HG02798 (cell line): ENCODE results near the gene POP7.
"Not testable (repeated sequence)": the region's sequence is repeated elsewhere in the genome, so short reads cannot be mapped to it uniquely, and the experiment has no call there.

Experiments
- ATAC-seq: cut with Tn5 transposase; IDR thresholded peaks from one replicate; pipeline ENCODE4 v1.9.1; 2021; ENCODE audit warnings: mild to moderate bottlenecking; ENCODE audit not compliant: unreplicated experiment, poor library complexity

The POP7 gene

DNA sequence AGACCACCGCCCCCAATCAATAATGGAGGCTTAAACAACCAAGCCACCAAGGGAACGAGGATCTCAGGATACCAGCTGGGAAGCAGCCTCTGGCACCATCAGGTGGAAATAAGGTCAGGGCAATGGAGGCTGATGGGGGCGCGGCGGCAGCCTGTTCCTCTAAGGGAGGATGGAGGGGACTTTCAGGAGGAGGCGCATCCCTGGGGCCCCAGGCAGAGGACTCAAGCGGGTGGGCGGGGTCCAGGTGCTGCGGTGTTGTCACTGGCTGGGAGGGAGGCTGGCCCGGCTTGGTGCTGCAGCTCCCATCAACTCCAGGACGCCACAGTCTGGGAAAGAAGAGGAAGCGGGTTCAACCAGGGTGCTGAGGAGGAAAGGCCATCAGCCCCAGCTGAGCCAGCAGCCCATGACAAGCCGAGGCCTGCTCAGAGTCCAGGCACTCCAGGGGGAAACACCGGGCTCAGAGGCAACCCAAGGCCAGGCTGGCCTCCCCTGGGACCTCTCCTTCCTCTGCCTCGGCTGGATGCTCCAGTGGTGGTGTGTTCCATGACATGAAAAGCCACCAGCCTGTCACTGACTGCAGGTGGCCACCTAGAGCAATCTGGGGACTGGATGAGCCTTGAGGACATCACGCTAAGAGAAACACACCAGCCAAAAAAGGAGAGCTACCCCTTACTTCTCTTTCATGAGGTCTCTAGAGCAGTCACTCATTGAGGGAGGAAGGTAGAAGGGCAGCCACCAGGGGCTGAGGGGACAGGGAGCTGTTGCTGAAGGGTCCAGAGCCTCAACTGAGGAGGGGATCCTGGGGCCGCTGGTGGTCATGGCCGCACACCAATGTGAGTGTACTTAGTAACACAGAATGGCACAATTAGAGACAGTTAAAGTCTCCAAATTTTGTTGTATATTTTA lies 16.4 kb upstream of the POP7 start:
- ATAC-seq, result no peak

DNA sequence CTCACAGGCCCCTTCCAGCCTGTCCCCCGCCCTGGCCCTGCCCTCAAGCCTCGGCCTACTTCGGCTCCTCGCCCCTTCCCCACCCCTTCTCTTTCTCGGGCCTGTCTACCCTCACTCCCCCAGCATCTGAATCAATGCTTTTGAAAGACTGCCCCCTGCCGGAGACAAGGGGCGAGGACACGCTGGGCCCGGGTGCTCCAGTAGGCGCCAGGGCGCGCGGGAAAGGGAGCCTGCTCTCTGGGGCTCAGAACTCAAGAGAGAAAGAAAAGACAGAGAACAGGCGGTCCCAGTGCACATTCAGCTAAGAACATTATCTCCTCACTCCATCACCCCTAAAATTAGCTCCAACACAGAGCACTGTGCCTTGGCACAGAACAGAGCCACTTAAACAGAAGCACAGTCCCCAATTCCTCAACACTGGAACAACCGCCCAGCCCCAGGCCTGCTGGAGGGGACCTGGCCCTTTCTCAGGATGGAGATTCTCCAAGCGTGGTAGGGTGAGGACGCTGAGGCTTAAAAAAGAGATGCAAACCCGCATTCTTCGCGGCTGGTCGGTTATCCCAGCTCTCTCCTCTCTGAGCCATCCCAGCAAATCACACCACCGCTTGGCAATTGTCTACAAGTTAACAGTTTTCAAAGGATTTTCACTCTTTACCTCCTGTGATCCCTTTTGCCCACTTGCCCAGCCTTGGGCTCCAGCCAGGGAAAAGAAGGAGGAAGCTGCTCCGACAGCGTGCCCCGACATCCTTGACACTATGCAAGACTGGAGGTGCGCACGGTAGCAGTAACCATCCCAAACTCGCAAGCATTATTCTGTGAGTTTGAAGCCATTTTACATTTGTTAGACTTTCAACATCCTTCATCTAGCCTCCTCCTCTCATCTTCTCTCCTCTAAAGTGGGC lies 14.0 kb upstream of the POP7 start:
- ATAC-seq, result peak; percentile 46

DNA sequence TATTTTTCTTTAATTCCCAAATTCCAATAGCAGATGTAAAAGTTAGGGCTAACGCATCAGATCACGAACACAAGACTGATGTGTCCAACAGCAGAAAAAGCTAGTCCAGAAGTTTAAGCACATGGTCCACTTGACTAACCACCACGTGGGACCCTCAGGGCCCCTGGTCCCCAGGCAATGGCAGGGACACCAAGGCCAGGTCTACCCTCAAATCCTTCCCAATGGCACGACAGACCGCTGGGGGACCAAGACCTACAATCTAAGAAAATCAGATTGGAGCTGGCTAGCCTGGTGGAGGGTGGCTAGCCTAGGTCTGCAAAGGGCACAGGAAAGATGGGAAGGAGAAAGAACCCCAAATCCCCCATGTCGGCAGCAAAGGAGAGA lies 13.4 kb upstream of the POP7 start:
- ATAC-seq, result no peak

DNA sequence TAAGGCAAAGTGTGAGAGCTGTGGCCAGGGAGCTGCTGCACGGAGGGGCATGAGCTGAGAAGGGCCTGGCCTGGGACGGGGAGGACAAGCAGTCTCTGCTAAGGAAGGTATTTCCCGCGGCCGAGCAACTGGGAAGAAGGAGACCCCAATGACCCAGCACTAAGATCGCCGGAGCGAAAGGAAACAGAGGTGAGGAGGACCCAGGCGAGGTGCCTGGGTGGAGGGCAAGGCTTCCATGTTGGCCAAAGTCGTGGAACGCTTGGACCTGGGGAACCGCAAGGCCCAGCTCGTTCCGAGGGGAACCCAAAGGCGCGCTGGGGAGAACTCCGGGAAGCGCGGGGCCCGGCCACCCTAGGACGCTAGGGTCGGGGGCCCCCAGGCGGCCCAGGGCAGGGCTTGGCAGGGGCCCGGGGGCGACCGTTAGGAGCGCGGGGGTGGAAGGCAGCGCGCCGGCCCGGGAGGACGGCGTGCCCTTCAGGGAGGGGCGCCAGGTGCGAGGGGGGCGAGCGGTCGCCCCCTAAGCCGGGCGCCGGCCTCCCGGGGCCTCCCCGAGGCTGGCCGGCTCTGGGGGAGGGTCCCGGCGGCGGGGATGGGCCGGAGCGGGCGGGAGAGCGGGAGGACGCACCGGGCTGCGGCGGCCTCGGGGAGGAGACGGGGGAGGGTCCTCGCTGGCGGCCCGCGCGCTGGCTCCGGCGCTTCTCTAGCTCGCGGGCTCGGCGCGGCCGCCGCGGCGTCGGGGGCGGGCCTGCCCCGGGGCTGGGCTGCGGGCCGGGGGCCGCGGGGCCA lies 12.4 kb upstream of the POP7 start:
- peak; percentile 21 for ATAC-seq

DNA sequence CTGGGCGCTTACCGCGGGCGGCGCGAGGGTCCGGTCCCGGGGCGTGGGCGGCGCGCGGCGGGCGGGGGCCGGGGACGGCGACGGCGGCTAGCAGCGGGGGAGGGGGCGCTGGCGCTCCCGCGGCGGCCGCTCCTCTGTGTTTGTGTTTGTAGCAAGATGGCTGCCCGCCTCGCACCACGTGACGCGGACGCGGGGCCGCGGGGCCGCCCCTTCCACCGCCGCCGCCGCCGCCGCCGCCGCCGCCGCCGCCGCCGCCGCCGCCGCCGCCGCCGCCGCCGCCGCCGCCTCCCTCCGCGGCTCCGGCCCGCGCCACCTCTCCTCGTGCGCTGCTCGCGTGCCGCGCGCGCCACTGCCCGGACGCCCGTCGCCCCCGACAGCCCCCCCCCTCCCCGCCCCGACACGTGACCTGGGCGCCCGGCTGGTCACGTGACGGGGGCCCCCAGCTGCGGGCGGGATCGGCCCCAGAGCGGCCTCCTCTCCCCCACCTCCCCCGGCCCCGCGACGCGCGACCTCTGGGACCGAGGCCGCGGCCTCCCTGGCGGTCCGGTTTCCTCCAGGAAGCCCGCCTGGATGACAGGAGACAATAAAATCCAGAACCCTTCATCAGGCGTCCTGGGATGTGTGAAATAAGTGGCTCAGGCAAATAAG lies 11.7 kb upstream of the POP7 start, which contains the start of gene GIGYF1:
Gene GIGYF1 (minus strand): TSS at position 153 of the 648 bp plus-strand sequence. CDS start 6,012 bp downstream, outside the sequence.
- peak; percentile 65 for ATAC-seq

DNA sequence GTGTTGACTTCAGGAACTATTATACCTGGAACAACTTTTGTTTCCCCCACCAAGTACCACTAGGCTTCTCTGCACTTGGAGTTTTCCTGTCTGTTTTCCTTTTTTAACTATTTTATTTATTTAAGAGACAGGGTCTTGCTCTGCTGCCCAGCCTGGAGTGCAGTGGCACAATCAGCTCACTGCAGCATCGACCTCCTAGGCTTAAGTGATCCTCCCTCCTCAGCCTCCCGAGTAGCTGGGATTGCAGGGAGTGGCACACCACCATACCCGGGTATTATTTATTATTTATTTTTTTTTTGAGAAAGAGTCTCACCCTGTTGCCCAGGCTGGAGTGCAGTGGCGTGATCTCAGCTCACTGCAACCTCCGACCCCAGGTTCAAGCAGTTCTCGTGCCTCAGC lies 9.8 kb upstream of the POP7 start:
- ATAC-seq, result no peak

DNA sequence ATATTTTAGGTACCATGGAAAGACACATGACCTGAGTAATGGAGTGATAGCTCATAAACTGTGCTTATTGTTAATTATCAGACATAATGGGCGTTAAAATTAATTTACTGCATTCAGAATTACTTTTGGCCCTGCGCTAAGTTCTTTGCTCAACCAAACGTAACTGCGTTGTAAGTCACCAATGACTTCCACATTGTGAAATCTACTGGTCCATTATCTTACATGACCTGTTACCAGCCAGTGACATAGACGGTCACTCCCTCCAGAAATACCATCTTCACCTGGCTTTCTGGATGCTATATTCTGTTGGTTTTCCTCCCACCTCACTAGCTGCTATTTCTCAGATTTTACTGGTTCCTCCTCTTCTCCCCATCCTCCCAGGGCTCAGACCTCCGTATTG lies 6.9 kb upstream of the POP7 start:
- no peak for ATAC-seq

DNA sequence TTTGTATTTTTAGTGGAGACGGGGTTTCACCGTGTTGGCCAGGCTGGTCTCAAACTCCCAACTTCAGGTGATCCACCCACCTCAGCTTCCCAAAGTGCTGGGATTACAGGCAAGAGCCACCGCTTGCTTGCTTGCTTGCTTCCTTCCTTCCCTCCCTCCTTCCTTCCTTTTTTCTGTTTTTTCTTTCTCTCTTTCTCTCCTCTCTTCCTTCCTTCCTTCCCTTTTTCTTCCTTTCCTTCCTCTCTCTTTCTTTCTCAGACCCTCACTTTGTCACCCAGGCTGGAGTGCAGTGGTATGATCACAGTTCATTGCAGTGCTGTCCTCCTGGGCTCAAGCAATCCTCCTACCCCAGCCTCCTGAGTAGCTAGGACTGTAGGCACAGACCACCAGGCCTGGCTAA lies 4.8 kb upstream of the POP7 start:
- ATAC-seq, result not testable (repeated sequence)

DNA sequence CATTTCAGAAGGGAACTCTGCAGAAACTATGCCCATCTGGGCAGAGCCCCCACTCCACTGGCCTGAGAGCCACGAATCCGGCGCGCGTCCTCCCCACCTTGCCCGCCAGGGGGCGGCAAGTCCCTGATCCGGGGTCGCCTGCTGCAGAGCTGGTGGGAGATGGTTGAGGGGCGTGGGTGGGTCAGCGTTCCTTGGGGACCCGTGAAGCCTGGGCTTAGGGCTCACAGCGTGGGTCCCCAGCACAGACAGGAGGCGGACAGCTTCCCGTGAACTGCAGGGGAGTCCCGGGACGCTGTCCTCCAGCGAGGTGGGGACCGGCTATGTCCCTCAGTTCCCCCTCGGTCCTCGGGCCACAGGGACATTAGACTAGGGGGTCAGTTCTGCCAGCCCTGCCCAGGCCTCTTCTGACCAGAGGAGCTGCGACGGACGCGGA lies 585 bp upstream of the POP7 start:
- ATAC-seq, result peak; percentile 63

DNA sequence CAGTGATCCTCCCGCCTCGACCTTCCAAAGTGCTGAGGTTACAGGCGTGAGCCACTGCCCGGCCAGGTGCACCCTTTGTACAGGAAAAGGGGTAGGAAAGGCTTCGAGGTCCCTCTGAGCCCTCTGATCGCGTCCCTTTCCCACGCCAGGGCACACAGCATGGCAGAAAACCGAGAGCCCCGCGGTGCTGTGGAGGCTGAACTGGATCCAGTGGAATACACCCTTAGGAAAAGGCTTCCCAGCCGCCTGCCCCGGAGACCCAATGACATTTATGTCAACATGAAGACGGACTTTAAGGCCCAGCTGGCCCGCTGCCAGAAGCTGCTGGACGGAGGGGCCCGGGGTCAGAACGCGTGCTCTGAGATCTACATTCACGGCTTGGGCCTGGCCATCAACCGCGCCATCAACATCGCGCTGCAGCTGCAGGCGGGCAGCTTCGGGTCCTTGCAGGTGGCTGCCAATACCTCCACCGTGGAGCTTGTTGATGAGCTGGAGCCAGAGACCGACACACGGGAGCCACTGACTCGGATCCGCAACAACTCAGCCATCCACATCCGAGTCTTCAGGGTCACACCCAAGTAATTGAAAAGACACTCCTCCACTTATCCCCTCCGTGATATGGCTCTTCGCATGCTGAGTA lies 871 bp downstream of the POP7 start:
- no peak for ATAC-seq

DNA sequence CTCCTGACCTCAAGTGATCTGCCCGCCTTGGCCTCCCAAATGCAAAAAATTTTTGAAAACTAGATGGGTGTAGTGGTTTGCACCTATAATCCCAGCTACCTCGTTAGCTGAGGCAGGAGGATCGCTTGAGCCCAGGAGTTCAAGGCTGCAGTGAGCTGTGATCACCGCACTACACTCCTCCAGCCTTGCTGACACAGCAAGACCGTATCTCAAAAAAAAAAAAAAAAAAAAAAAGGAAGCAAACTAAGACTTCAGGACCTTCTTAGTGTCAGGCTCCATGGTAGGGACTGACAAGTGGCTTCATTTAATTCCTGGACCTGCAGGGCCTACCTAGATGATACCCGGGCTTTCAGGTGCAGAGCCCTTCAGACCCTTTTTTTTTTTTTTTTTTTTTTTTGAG lies 2.5 kb downstream of the POP7 start:
- no peak for ATAC-seq

DNA sequence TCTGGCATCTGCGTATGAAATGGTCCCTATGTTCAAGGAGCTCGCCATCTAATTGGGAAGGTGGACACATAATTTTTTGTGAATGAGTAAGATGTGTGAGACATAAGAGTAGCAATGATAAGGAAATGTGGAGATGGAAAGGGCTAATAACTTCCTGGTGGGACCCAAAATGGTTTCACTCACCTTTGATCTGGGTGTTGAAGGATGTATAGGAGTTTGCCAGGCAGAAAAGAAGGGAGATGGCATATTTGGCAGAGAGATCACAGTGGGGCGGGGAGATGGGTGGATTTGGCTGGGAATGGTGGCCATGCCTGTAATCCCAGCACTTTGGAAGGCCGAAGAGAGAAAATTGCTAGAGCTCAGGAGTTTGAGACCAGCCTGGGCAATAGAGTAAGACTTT lies 4.5 kb downstream of the POP7 start:
- ATAC-seq, result no peak

DNA sequence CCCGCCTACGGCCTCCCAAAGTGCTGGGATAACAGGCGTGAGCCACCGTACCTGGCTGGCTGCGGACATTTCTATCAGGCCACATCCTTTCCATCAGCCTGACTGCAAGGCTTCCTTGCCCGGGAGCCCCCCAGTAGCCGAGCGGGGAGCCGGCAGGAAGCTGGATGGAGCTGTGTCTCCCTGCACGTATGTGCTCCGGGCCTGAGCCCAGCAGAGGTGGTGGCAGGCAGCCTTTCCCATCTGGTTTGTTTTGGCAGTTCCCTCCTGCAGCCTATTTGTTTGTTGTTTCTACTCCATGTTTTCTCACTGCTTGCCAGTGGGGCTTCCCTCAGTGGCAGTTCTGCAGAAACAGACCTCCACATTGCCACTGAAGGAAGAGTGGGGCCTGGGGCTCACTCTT lies 5.4 kb downstream of the POP7 start:
- no peak for ATAC-seq

DNA sequence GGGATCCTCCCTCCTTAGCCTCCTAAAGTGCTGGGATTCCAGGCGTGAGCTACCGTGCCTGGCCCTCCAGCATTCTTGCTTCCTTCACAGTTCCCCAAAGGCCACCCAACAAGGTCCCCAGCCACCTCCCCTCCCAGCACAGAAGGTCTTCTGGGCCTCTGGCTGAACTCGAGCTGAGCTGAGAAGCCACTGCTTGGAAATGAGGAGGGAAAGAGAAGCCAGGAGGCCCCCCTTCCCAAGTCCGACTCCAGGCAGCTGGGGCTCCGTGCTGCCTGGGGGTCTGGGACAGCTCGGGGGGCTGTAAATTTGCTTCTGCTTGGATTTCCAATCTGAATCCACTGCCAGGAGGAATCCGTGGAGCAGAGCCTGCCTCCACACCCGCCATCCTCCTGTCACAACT lies 8.8 kb downstream of the POP7 start:
- ATAC-seq, result no peak

DNA sequence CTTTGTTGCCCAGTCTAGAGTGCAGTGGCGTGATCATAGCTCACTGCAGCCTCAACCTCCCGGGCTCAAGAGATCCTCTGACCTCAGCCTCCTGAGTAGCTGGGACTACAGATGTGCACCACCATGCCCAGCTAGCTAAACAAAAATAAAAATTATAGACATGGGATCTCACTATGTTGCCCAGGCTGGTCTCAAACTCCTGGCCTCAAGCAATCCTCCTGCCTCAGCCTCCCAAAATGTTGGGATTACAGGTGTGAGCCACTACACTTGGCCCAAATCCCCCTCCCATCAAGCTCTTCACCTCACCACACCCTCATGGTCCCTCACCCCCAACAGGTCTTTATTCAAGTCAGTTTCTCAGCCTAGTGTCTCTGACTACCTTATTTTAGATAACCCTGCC lies 11.2 kb downstream of the POP7 start:
- not testable (repeated sequence) for ATAC-seq

DNA sequence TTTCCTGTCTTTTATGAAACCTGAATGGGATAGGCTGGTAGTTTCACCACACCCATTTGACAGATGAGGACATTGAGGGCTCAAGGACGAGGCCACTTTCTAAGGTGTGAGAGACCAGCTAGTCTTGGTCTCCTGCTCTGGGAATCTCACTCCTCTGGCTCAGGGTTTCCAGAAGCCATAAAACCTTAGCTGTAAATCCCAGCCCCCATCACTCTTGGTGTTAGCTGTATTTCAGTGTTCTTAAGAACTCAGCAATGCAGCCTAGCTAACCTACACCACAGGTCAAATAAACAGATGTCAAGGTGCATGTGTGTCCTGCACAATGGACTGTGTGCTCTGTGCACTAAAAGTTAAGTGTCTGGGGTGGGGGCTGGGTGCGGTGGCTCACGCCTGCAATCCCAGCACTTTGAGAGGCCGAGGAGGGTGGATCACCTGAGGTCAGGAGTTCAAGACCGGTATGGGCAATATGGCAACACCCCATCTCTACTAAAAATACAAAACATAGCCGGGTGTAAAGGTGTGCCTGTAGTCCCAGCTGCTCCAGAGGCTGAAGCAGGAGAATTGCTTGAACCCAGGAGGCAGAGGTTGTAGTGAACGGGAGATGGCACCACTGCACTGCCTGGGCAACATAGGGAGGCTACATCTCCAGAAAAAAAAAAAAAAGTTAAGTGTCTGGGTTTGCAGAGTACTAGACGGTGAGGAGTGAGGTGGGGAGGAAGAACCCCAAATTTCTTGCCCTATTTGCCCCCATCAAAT lies 13.8 kb downstream of the POP7 start:
- ATAC-seq, result no peak

DNA sequence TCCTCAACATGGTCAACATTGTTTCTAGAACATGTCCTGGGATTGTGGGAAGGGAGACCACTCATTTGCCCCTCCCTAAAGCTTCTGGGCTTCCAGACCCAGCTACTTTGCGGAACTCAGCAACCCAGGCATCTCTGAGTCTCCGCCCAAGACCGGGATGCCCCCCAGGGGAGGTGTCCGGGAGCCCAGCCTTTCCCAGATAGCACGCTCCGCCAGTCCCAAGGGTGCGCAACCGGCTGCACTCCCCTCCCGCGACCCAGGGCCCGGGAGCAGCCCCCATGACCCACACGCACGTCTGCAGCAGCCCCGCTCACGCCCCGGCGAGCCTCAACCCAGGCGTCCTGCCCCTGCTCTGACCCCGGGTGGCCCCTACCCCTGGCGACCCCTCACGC lies 14.4 kb downstream of the POP7 start, which contains the start of gene EPO:
Gene EPO (plus strand): TSS at position 190 of the 392 bp plus-strand sequence. CDS start 513 bp downstream, outside the sequence.
- no peak for ATAC-seq

DNA sequence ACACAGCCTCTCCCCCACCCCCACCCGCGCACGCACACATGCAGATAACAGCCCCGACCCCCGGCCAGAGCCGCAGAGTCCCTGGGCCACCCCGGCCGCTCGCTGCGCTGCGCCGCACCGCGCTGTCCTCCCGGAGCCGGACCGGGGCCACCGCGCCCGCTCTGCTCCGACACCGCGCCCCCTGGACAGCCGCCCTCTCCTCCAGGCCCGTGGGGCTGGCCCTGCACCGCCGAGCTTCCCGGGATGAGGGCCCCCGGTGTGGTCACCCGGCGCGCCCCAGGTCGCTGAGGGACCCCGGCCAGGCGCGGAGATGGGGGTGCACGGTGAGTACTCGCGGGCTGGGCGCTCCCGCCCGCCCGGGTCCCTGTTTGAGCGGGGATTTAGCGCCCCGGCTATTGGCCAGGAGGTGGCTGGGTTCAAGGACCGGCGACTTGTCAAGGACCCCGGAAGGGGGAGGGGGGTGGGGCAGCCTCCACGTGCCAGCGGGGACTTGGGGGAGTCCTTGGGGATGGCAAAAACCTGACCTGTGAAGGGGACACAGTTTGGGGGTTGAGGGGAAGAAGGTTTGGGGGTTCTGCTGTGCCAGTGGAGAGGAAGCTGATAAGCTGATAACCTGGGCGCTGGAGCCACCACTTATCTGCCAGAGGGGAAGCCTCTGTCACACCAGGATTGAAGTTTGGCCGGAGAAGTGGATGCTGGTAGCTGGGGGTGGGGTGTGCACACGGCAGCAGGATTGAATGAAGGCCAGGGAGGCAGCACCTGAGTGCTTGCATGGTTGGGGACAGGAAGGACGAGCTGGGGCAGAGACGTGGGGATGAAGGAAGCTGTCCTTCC lies 15.0 kb downstream of the POP7 start:
- ATAC-seq, result no peak
